HG02678 (cell line): ENCODE measurements around the gene LRFN5.
"Not testable (repeated sequence)": the region's sequence is repeated elsewhere in the genome, so short reads cannot be mapped to it uniquely, and the experiment has no call there.

Source experiments
- ATAC-seq: cut with Tn5 transposase; IDR thresholded peaks from one replicate; pipeline ENCODE4 v1.9.1; 2021; ENCODE audit warnings: mild to moderate bottlenecking, moderate library complexity; ENCODE audit not compliant: unreplicated experiment

The LRFN5 gene

GRCh38 chr14:41606532-41607303 lies at the start of gene LRFN5:
Gene LRFN5, plus strand, starts transcription at chr14:41606876.
- peak; percentile 47 for ATAC-seq

GRCh38 chr14:41558490-41558889 lies 48.2 kb upstream of the LRFN5 start:
- ATAC-seq = no peak

- not testable (repeated sequence) for ATAC-seq
Observed at GRCh38 chr14:41566864-41567263, 39.8 kb upstream of the LRFN5 start.

- no peak for ATAC-seq
Observed at GRCh38 chr14:41568979-41569378, 37.7 kb upstream of the LRFN5 start.

- no peak for ATAC-seq
Observed at GRCh38 chr14:41570415-41571155, 36.1 kb upstream of the LRFN5 start.

- no peak for ATAC-seq
Observed at GRCh38 chr14:41586237-41586636, 20.4 kb upstream of the LRFN5 start.

GRCh38 chr14:41597647-41598046 lies 9.0 kb upstream of the LRFN5 start:
- ATAC-seq = no peak

- ATAC-seq = not testable (repeated sequence)
Observed at GRCh38 chr14:41599805-41600385, 6.8 kb upstream of the LRFN5 start.

GRCh38 chr14:41604721-41605531 lies 1.8 kb upstream of the LRFN5 start:
- ATAC-seq = no peak

GRCh38 chr14:41605550-41606281 lies 960 bp upstream of the LRFN5 start:
- ATAC-seq = no peak

GRCh38 chr14:41606282-41606531 lies 469 bp upstream of the LRFN5 start:
- peak; percentile 7 for ATAC-seq

- ATAC-seq = no peak
Observed at GRCh38 chr14:41607304-41607775, 664 bp downstream of the LRFN5 start.

GRCh38 chr14:41607966-41608663 lies 1.4 kb downstream of the LRFN5 start:
- no peak for ATAC-seq

GRCh38 chr14:41608681-41609390 lies 2.2 kb downstream of the LRFN5 start:
- ATAC-seq = no peak

- ATAC-seq = no peak
Observed at GRCh38 chr14:41609704-41610183, 3.1 kb downstream of the LRFN5 start.

GRCh38 chr14:41615011-41615595 lies 8.4 kb downstream of the LRFN5 start:
- no peak for ATAC-seq

GRCh38 chr14:41623736-41624135 lies 17.1 kb downstream of the LRFN5 start:
- ATAC-seq = no peak

- no peak for ATAC-seq
Observed at GRCh38 chr14:41629876-41630275, 23.2 kb downstream of the LRFN5 start.

- ATAC-seq = no peak
Observed at GRCh38 chr14:41634286-41634685, 27.6 kb downstream of the LRFN5 start.
